HG03135 (cell line): ENCODE data around the gene SCARB1.
A peak's percentile ranks its signal among the peaks of the same experiment; 100 is the strongest.
"Not testable (repeated sequence)": the region's sequence is repeated elsewhere in the genome, so short reads cannot be mapped to it uniquely, and the experiment has no call there.

ENCODE experiments used
- ATAC-seq: cut with Tn5 transposase; IDR thresholded peaks from one replicate; pipeline ENCODE4 v1.9.1; 2021; ENCODE audit warnings: mild to moderate bottlenecking, moderate library complexity; ENCODE audit not compliant: unreplicated experiment

Gene SCARB1

GRCh38 chr12:124884587-124885438, 21.1 kb upstream of the SCARB1 start:
- peak; percentile 78 for ATAC-seq

GRCh38 chr12:124883263-124884130, 19.8 kb upstream of the SCARB1 start:
- no peak for ATAC-seq

GRCh38 chr12:124881123-124881522, 17.5 kb upstream of the SCARB1 start:
- no peak for ATAC-seq

- not testable (repeated sequence) for ATAC-seq
These were observed 16.7 kb upstream of the SCARB1 start for GRCh38 chr12:124880335-124880734.

- ATAC-seq, result no peak
These were observed 15.3 kb upstream of the SCARB1 start for GRCh38 chr12:124878795-124879516.

- no peak for ATAC-seq
These were observed 13.8 kb upstream of the SCARB1 start for GRCh38 chr12:124877423-124877822.

GRCh38 chr12:124876171-124876570, 12.5 kb upstream of the SCARB1 start:
- ATAC-seq, result no peak

- ATAC-seq, result no peak
These were observed 12.1 kb upstream of the SCARB1 start for GRCh38 chr12:124875803-124876132.

GRCh38 chr12:124874988-124875802, 11.5 kb upstream of the SCARB1 start:
- no peak for ATAC-seq

- no peak for ATAC-seq
These were observed 10.5 kb upstream of the SCARB1 start for GRCh38 chr12:124874188-124874587.

GRCh38 chr12:124872068-124872719, 8.5 kb upstream of the SCARB1 start:
- ATAC-seq, result no peak

- no peak for ATAC-seq
These were observed 7.6 kb upstream of the SCARB1 start for GRCh38 chr12:124871297-124871696.

GRCh38 chr12:124870515-124870914, 6.9 kb upstream of the SCARB1 start:
- ATAC-seq, result no peak

GRCh38 chr12:124869059-124869665, 5.5 kb upstream of the SCARB1 start:
- no peak for ATAC-seq

- no peak for ATAC-seq
These were observed 4.8 kb upstream of the SCARB1 start for GRCh38 chr12:124868252-124869058.

- ATAC-seq, result no peak
These were observed 3.8 kb upstream of the SCARB1 start for GRCh38 chr12:124867401-124867930.

- no peak for ATAC-seq
These were observed 3.3 kb upstream of the SCARB1 start for GRCh38 chr12:124866883-124867400.

GRCh38 chr12:124866195-124866882, 2.7 kb upstream of the SCARB1 start:
- no peak for ATAC-seq
